IPS-NIHi7 (cell line): Measurements from ENCODE around the gene PRDM5.

ENCODE experiments used
- DNase-seq: peaks from one replicate; pipeline ENCODE4 v3.0.0; 2012; ENCODE audit warnings: mixed read lengths; ENCODE audit errors: extremely low spot score

Gene PRDM5

GRCh38 chr4:120821029-120821428 is 101.5 kb downstream of the PRDM5 start:
- no peak for DNase-seq

DNA sequence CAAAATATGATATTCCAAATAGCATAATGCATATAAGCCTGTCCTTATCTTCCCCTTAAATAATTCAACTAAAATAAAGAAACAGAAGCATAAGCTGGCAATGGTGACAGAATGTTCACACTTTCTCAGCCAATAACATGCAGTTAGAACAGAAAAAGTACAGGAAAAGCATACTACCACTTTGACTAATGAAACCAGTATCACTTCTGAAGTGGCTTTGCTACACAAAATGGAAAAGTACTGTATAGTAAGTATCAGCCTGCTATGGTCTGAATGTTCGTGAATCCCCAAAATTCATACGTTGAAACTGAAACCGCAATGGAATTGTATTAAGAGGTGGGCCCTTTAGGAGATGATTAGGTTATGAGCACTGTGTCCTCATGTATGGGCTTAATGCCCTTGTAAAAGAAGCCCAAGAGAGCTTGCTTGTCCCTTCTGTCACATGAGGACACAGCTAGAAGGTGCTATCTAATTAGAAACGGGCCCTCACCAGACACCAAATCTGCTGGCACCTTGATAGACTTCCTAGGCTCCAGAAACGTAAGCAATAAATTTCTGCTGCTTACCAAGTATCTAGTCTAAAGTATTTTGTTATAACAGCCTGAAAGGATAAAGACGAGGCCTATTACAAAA is 102.6 kb downstream of the PRDM5 start:
- DNase-seq, result no peak

DNA sequence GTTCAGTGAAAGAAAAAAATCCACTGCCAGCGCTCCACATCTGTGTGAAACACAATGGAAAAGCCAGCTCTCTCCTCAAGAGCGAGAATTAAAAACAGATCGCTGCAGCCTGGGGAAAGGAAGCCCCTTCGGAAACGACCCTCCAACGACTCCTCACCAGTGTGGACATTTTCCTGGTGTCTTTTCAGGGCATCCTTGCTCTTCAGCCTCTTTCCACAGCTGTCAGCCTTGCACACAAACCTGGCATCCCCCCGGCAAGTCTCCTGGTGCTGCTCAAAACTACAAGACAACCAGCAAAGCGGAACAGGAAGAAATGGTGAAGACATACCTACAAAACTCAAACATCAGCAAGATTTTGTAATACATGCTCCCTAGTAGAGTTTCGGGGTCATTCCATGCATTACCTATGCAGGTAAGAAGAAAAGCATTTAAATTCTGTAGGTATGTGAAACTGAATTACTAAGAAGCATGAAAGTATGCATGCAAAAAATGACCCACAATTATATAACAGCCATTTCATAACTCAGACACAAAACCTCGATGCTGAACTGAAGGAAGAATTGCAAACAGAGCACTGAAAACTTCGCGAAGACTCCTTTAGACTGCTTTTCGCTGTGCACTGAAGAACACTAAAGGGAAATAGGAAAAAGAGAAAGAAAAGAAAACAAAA is 106.1 kb downstream of the PRDM5 start:
- DNase-seq, result no peak

DNA sequence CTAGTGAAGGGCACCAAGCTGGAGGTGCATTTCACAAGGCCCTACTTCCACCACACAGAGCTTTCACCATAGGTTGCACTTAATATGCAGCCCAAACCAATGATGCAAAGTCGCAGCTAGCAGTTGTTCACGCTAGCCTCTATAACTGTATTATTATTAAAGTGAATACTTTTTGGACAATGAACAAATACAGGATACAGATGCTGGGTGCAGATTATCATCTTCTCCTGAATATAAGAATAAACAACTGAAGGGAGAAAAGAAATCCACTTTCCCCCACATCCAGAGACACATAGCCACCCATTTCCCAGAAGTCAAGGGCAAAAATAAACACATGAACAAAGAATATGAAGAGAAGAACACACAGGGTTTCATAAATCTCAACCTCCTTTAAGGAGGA is 107.2 kb downstream of the PRDM5 start:
- DNase-seq, result no peak

DNA sequence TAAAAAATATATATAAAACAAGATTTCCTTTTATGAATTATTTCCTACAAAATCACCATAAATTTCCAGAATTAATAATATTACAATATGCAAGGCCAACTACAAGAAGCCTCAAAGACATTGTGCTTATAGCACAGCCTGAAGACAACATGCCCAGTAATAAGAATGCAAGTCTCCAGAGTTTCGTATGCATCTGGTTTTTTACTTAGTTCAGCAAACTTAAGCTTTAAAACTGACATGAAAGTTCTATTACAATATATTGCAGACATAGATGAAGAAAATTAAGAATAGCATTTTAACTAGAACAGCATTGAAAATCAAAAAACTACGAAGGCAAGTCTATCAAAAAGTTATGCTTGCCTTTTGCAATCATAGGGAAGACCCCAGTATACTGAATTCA is 107.6 kb downstream of the PRDM5 start:
- no peak for DNase-seq

- no peak for DNase-seq
These were observed 110.3 kb downstream of the PRDM5 start for GRCh38 chr4:120812216-120812615.

DNA sequence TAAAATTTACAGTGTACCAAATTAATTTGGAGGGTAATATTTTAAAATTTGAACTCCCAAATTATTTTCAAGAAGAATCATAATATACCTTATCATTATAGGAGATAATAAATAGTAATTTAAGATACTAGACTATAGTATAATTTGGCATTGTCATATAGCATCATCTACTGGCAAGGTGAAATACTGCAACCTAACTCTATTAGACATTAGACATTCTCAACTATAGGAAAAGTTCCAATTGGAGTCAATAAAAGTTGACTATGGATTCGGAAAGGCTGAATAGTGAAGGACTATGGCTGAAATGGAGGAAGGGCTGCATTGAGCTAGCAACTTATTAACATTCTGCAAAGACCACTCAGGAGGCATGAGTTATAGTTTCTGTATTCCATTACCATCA is 113.0 kb downstream of the PRDM5 start:
- no peak for DNase-seq

DNA sequence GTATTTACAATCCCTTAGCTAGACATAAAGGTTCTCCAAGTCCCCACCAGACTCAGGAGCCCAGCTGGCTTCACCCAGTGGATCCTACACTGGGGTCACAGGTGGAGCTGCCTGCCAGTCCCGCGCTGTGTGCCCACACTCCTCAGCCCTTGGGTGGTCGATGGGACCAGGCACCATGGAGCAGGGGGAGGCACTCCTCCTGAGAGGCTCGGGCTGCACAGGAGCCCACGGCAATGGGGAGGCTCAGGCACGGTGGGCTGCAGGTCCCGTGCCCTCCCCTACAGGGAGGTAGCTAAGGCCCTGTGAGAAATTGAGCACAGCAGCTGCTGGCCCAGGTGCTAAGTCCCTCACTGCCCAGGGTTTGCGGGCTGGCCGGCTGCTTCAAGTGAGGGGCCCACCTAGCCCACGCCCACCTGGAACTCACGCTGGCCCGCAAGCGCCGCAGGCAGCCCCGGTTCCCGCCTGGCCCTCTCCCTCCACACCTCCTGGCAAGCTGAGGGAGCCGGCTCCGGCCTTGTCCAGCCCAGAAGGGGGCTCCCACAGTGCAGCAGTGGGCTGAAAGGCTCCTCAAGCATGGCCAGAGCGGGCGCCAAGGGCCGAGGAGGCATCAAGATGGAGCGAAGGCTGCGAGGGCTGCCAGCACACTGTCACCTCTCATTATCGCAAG is 113.9 kb downstream of the PRDM5 start:
- DNase-seq, result no peak

DNA sequence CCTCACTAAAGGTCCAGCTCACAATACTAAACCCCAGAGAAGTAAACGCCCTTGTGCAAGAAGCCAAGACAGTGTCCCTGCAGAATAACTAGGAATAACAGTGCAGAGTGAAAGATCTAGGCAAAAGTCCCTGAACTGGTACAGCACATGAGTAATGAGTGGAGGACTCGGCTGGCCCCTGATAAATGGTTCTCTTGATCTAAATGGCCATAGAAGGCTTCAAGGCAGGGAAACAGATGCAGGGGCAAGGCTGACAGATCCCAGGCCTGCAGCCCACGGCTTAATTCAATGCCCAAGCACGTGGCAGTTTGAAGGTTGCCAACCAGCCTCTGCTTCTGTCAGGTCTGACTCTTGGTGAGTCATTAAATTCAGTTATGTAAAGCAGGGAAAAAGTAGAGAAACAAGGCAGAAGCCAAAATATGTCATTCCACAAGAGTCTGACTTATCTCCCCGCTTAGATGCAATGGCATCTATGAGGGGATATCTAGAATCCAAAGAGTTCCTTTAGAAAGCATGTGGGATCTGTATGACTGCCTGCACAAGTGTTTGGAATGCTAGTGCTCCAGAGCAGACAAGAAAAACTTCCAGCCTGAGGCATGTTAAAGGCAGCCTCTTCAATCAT is 121.3 kb downstream of the PRDM5 start:
- DNase-seq, result peak; percentile 20

- no peak for DNase-seq
These were observed 124.0 kb downstream of the PRDM5 start for GRCh38 chr4:120798570-120798969.

DNA sequence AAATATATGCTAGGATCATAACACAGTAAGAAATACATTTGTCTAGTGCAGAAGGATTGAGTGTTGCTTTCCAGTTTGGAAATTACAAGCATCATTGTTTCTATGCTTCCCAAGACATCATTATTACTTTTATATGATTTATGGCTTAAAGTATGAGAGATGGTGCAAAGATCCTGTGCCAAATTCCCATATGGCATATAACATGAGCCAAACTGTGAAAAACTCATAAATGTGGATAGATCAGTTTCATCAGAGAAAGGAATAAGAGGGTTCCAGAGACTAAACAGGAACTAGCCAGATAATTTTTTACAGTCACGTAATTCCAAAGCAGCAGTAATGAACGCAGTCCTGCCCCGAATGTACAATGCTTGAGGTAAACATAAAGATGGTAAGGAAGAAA is 126.3 kb downstream of the PRDM5 start:
- no peak for DNase-seq

GRCh38 chr4:120785202-120785601 is 137.3 kb downstream of the PRDM5 start:
- DNase-seq, result no peak

DNA sequence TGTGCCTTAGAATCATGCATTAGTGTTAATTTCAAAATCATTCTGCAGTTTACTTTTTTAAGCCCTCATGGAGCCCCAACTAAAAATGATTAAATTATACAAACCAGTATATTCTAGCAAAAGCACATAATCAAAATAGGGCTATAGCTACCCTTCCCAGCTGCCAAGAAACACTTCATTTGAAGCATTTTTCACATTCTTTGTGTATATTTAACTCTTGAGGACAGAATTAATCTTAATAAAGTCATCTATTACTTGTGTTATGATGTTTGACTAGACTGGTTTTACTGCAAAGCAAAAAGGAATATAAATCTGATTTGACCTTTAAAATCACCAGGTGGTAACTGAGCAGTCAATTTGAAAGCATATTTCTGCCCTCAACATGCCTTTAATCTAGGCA is 145.1 kb downstream of the PRDM5 start:
- no peak for DNase-seq

GRCh38 chr4:120775431-120775830 is 147.1 kb downstream of the PRDM5 start:
- no peak for DNase-seq

- DNase-seq, result no peak
These were observed 148.9 kb downstream of the PRDM5 start for GRCh38 chr4:120773641-120774040.

DNA sequence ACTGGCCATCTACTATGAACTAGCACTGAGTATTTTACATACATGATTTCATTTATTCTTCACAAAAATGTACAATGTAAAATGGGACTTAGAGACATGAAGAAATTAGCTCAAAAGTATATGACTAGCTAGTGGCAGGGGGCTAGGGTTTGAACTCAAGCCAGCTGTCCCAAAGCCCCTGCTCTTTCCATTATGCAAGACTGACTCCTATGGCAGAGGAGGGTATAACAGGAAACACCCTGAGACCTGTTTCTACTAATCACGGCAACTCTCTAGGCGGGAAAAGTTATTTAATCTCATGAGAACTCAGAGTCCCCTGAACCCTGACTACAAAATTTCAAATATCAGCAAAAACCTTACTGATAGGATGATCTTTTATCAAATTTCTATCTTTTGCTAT is 150.6 kb downstream of the PRDM5 start:
- peak; percentile 35 for DNase-seq

- no peak for DNase-seq
These were observed 151.6 kb downstream of the PRDM5 start for GRCh38 chr4:120770897-120771296.

DNA sequence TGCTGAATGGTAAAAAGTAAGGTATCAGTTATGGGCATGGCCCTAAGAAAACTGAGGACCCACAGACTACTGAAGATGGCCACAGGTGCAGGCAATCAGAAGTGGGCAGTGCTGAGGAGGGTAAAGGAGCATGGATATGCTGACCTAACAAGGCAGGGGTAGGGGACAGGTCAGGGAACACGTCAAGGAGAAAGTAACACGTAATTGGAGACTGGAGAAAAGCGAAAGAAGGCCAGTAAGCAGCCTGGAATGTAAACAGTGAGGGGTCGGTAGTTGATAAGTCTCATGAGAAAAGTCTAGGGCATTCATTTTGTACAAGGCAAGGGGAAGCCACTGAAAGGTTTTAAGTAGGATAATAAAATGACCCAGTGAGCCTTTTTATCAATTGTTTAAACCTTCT is 153.3 kb downstream of the PRDM5 start:
- DNase-seq, result peak; percentile 11

DNA sequence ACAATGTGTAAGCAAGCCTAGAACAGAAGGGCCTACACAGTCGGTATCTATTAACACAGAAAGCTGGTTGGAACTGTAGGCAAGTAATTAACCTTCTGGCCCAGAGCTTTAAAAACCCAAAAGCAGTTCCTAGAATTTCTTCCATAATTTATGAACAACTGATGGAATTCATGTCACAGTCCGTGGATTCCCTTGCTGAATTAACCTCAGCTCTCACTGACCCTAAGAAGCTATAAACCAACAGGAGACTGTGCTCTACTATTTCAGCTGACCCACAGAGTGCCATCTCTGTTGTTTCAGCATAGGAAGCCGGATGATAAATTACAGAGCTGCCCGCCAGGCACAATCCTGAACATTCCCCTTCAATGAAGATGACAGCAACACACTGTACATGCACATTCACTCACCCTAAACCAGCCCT is 157.3 kb downstream of the PRDM5 start:
- DNase-seq, result no peak

DNA sequence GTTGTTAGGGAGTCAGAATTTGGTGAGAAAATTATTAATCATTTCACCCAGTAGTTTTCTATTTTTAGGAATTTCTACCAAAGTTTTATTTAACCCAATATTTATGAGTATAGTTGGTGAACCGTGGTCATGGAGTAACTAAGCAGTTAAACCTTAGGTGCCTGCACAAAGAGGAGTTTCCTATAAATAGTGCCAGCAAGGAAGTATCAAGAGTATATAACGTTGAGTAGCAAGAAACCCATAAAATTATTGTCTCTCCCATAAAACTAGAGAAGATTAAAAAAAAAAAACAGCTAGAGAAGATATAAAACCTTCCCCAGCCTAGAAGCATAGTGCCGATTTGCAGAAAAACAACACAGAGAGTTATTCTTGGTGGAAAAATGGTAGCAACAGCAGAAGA is 158.9 kb downstream of the PRDM5 start:
- no peak for DNase-seq

- DNase-seq, result no peak
These were observed 161.5 kb downstream of the PRDM5 start for GRCh38 chr4:120761070-120761469.

- DNase-seq, result no peak
These were observed 162.5 kb downstream of the PRDM5 start for GRCh38 chr4:120760047-120760446.

GRCh38 chr4:120755864-120756263 is 166.7 kb downstream of the PRDM5 start:
- DNase-seq, result no peak
